Measurements from ENCODE around the gene FLYWCH1.

Gene FLYWCH1

GRCh38 chr16:2987286-2987685 lies 75.6 kb downstream of the FLYWCH1 start:
- no peak for TF ChIP-seq GLIS3 (CRISPR knock-in tag; IDR thresholded peaks at IDR 0.05)
- no peak for TF ChIP-seq CREB5 (CRISPR knock-in tag; IDR thresholded peaks at IDR 0.05; ENCODE audit: low read depth)
- no peak for TF ChIP-seq TSHZ2 (CRISPR knock-in tag; IDR thresholded peaks at IDR 0.05)
- TF ChIP-seq ZFP30 (CRISPR knock-in tag; IDR thresholded peaks at IDR 0.05) = no peak
- TF ChIP-seq PPARA (CRISPR knock-in tag; IDR thresholded peaks at IDR 0.05; ENCODE audit: borderline replicate concordance) = no peak
- no peak for TF ChIP-seq ZNF8 (CRISPR knock-in tag; IDR thresholded peaks at IDR 0.05)
- TF ChIP-seq ARNTL (CRISPR knock-in tag; IDR thresholded peaks at IDR 0.05; ENCODE audit: borderline replicate concordance, low read depth) = no peak
- no peak for TF ChIP-seq ISL1 (CRISPR knock-in tag; IDR thresholded peaks at IDR 0.05)
- TF ChIP-seq, protein P1, sequence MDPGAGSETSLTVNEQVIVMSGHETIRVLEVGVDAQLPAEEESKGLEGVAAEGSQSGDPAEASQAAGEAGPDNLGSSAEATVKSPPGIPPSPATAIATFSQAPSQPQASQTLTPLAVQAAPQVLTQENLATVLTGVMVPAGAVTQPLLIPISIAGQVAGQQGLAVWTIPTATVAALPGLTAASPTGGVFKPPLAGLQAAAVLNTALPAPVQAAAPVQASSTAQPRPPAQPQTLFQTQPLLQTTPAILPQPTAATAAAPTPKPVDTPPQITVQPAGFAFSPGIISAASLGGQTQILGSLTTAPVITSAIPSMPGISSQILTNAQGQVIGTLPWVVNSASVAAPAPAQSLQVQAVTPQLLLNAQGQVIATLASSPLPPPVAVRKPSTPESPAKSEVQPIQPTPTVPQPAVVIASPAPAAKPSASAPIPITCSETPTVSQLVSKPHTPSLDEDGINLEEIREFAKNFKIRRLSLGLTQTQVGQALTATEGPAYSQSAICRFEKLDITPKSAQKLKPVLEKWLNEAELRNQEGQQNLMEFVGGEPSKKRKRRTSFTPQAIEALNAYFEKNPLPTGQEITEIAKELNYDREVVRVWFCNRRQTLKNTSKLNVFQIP (CRISPR knock-in tag; IDR thresholded peaks at IDR 0.05; ENCODE audit: borderline replicate concordance, low read depth) = no peak
- no peak for TF ChIP-seq CSDC2 (CRISPR knock-in tag; IDR thresholded peaks at IDR 0.05)
- no peak for TF ChIP-seq ZNF565 (CRISPR knock-in tag; conservative IDR thresholded peaks at IDR 0.05; ENCODE audit: low read depth)
- no peak for TF ChIP-seq TOX (CRISPR knock-in tag; IDR thresholded peaks at IDR 0.05; ENCODE audit: borderline replicate concordance)
- no peak for TF ChIP-seq SNAI2 (CRISPR knock-in tag; IDR thresholded peaks at IDR 0.05)
- TF ChIP-seq ZNF70 (CRISPR knock-in tag; IDR thresholded peaks at IDR 0.05) = no peak
- TF ChIP-seq RARB (CRISPR knock-in tag; IDR thresholded peaks at IDR 0.05) = no peak
- no peak for ATAC-seq

DNA sequence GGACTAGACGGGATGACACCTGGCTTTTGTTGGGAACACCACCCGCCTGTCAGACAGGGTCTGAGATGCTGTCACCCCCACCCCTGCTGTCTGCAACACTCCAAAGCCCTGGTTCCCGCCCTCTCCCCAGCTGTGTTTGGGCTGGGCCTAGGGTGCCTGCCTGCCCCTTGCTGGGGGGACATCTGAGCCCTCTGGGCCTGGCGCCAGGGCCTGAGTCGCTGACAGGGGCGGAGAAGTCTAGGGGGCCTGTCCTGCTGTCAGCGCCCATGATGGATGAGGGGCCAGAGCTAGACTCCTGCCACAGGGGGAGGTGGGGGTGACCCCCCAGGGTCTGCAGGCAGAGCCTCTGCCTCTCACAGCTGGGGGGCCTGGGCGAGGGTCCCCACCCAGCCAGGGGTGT lies 76.1 kb downstream of the FLYWCH1 start:
- ATAC-seq = no peak
- TF ChIP-seq, protein P2, sequence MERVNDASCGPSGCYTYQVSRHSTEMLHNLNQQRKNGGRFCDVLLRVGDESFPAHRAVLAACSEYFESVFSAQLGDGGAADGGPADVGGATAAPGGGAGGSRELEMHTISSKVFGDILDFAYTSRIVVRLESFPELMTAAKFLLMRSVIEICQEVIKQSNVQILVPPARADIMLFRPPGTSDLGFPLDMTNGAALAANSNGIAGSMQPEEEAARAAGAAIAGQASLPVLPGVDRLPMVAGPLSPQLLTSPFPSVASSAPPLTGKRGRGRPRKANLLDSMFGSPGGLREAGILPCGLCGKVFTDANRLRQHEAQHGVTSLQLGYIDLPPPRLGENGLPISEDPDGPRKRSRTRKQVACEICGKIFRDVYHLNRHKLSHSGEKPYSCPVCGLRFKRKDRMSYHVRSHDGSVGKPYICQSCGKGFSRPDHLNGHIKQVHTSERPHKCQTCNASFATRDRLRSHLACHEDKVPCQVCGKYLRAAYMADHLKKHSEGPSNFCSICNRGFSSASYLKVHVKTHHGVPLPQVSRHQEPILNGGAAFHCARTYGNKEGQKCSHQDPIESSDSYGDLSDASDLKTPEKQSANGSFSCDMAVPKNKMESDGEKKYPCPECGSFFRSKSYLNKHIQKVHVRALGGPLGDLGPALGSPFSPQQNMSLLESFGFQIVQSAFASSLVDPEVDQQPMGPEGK (CRISPR knock-in tag; IDR thresholded peaks at IDR 0.05; ENCODE audit: borderline replicate concordance) = no peak
- TF ChIP-seq ZNF565 (CRISPR knock-in tag; conservative IDR thresholded peaks at IDR 0.05; ENCODE audit: low read depth) (no peak), GLIS3 (CRISPR knock-in tag; IDR thresholded peaks at IDR 0.05) (no peak)

- TF ChIP-seq BACH2 (CRISPR knock-in tag; IDR thresholded peaks at IDR 0.05; ENCODE audit: borderline replicate concordance) = no peak
- no peak for TF ChIP-seq ARNTL (CRISPR knock-in tag; IDR thresholded peaks at IDR 0.05; ENCODE audit: borderline replicate concordance, low read depth)
- TF ChIP-seq ZFP3 (CRISPR knock-in tag; IDR thresholded peaks at IDR 0.05) = no peak
- TF ChIP-seq TOX (CRISPR knock-in tag; IDR thresholded peaks at IDR 0.05; ENCODE audit: borderline replicate concordance) = no peak
- no peak for TF ChIP-seq ZFP30 (CRISPR knock-in tag; IDR thresholded peaks at IDR 0.05)
- TF ChIP-seq, protein P3, sequence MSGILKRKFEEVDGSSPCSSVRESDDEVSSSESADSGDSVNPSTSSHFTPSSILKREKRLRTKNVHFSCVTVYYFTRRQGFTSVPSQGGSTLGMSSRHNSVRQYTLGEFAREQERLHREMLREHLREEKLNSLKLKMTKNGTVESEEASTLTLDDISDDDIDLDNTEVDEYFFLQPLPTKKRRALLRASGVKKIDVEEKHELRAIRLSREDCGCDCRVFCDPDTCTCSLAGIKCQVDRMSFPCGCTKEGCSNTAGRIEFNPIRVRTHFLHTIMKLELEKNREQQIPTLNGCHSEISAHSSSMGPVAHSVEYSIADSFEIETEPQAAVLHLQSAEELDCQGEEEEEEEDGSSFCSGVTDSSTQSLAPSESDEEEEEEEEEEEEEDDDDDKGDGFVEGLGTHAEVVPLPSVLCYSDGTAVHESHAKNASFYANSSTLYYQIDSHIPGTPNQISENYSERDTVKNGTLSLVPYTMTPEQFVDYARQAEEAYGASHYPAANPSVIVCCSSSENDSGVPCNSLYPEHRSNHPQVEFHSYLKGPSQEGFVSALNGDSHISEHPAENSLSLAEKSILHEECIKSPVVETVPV (CRISPR knock-in tag; IDR thresholded peaks at IDR 0.05) = no peak
- no peak for TF ChIP-seq ZNF565 (CRISPR knock-in tag; conservative IDR thresholded peaks at IDR 0.05; ENCODE audit: low read depth)
- no peak for TF ChIP-seq ZNF70 (CRISPR knock-in tag; IDR thresholded peaks at IDR 0.05)
- TF ChIP-seq, protein P2 (CRISPR knock-in tag; IDR thresholded peaks at IDR 0.05; ENCODE audit: borderline replicate concordance) = no peak
- TF ChIP-seq CREB5 (CRISPR knock-in tag; IDR thresholded peaks at IDR 0.05; ENCODE audit: low read depth) = no peak
- TF ChIP-seq, protein P1 (CRISPR knock-in tag; IDR thresholded peaks at IDR 0.05; ENCODE audit: borderline replicate concordance, low read depth) = no peak
- TF ChIP-seq PPARA (CRISPR knock-in tag; IDR thresholded peaks at IDR 0.05; ENCODE audit: borderline replicate concordance) = no peak
- no peak for TF ChIP-seq CSDC2 (CRISPR knock-in tag; IDR thresholded peaks at IDR 0.05)
- no peak for TF ChIP-seq OSR1 (CRISPR knock-in tag; IDR thresholded peaks at IDR 0.05)
- no peak for TF ChIP-seq SNAI2 (CRISPR knock-in tag; IDR thresholded peaks at IDR 0.05)
- TF ChIP-seq ESRRG (CRISPR knock-in tag; IDR thresholded peaks at IDR 0.05) = no peak
- no peak for TF ChIP-seq GLIS3 (CRISPR knock-in tag; IDR thresholded peaks at IDR 0.05)
- no peak for TF ChIP-seq ZNF8 (CRISPR knock-in tag; IDR thresholded peaks at IDR 0.05)
- ATAC-seq = no peak
Observed at GRCh38 chr16:2988590-2989099, 76.9 kb downstream of the FLYWCH1 start.
